Esophagus (tissue), 2 donors: Measurements from ENCODE around the gene DVL3. TPM values are rescaled to one million over a fixed set of nuclear protein-coding genes. Genes with fewer than 3 reads are reported as not detected.

Source experiments
- H3K27ac ChIP-seq, 2 donors: one replicate each; pipeline ENCODE4 v1.5.1; 2013; ENCODE audit warnings: low read depth in 2 of 2, mild to moderate bottlenecking in 2 of 2, inconsistent platforms in 1 of 2, low read length in 1 of 2, moderate library complexity in 1 of 2
- H3K27me3 ChIP-seq, 2 donors: one replicate each; pipeline ENCODE4 v1.6.1; 2013; ENCODE audit warnings: low read length in 2 of 2, control low read depth in 1 of 2, mild to moderate bottlenecking in 1 of 2; ENCODE audit not compliant: insufficient read depth in 2 of 2, control insufficient read depth in 1 of 2
- H3K36me3 ChIP-seq, 2 donors: one replicate each; pipeline ENCODE4 v1.6.1; 2013; ENCODE audit warnings: low read length in 1 of 2; ENCODE audit not compliant: control insufficient read depth in 2 of 2, insufficient read depth in 2 of 2
- H3K4me1 ChIP-seq, 2 donors: one replicate each; pipeline ENCODE4 v1.6.1; 2013; ENCODE audit warnings: low read length in 1 of 2; ENCODE audit not compliant: control insufficient read depth in 2 of 2, insufficient read depth in 2 of 2
- H3K4me3 ChIP-seq, 2 donors: one replicate each; pipeline ENCODE4 v1.5.1; 2013; ENCODE audit warnings: low read length in 2 of 2, mild to moderate bottlenecking in 2 of 2, low read depth in 1 of 2, moderate library complexity in 1 of 2
- H3K9me3 ChIP-seq, 2 donors: one replicate each; pipeline ENCODE4 v1.6.1; 2013; ENCODE audit warnings: mild to moderate bottlenecking in 2 of 2, low read depth in 1 of 2, low read length in 1 of 2, moderate library complexity in 1 of 2; ENCODE audit not compliant: control insufficient read depth in 2 of 2, insufficient read depth in 1 of 2
- WGBS, 2 donors: extraction: QIAGEN DNeasy Blood & Tissue Kit; methylation state at CpG; one replicate each; pipeline ENCODE4 v1.1.7; 2013; 5-methylcytosine and 5-hydroxymethylcytosine counted together
- polyA plus RNA-seq, 2 donors: library from polyadenylated mRNA; stranded (reverse); fragments of 200-250 nt; gene quantifications; one replicate each; pipeline ENCODE4 v1.2.3, GENCODE V29; 2013
- donor health status: healthy with polysubstance abuse.
- donor health status: Bipolar disorder and iron deficiency.

The DVL3 gene
- polyA plus RNA-seq, 2 donors: 27.2 to 31.6 TPM

DNA sequence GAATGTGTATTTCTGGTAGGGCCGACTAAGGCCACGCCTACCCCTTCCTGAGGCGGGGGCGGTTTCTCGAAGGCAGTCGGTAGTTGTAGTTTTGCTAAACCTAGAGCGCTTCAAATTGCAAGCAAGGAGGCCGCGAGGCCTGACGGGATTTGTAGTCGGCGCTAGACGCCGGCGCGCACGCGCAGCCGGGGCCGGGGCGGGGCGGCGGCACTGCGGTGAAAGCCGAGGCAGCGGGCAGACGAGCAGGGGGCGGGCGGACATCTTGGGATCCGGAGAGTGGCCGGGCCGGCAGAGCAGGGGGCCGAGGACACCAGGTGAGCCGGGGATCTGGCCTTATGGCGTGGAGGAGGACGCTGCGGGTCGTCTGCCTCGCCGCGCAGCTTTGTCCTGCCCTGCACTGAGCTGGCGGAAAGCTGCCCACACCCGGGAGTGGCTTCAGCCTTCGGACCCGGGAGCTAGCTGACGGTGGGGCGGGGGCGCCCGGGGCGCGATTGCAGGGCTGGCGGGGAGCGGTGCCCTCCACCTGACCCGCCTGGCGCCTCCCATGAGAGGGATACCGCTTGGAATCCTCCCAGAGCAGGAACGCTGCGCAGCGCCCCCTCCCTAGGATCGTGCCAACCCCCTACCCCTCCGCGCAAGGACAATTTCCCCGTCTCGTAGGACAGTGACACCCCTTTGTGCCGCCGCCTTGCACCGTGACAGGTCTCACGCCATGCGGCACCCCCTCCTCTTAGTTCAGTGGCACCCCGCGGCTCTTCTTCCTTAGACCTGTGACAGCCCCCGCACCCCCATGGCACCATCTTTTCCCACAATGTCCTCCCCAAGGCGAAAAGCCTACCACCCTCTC, 19.7 kb downstream of the DVL3 start, which contains the start of gene AP2M1:
Gene AP2M1, plus strand, starts transcription at position 210 of the 847 bp plus-strand sequence. CDS start 2,139 bp downstream, outside the sequence.
- peaks cover 6 to 19% of the 10 kb centered on the region in 2 donors for H3K4me1 ChIP-seq
- no peaks in the 10 kb centered on the region for H3K27me3 ChIP-seq
- 0% methylated on average over 59 to 73 of the region's 73 CpGs for WGBS, 2 donors
- peak within 1 kb of the TSS; percentile 91 to 97 for H3K4me3 ChIP-seq
- no peaks in the 10 kb centered on the region for H3K9me3 ChIP-seq
- H3K27ac ChIP-seq: peak within 1 kb of the TSS; percentile 84 to 95
- peaks cover 3 to 35% of the 10 kb centered on the region in 2 donors for H3K36me3 ChIP-seq

GRCh38 chr3:184175506-184175905, 20.3 kb downstream of the DVL3 start:
- no peaks in the 10 kb centered on the region for H3K27me3 ChIP-seq
- no peaks in the 10 kb centered on the region for H3K9me3 ChIP-seq
- peak overlapping the region; percentile 91 to 97 for H3K4me3 ChIP-seq
- H3K27ac ChIP-seq: peak overlapping the region; percentile 84 to 95
- WGBS, 2 donors: 19 to 20% methylated on average over 8 of the region's 8 CpGs
- peaks cover 9 to 37% of the 10 kb centered on the region in 2 donors for H3K36me3 ChIP-seq
- H3K4me1 ChIP-seq: peaks cover 6 to 19% of the 10 kb centered on the region in 2 donors

GRCh38 chr3:184175981-184176376, 20.8 kb downstream of the DVL3 start:
- Histone ChIP-seq H3K9me3 (no peaks in the 10 kb centered on the region), H3K36me3 (peaks cover 14 to 39% of the 10 kb centered on the region in 2 donors), H3K27me3 (no peaks in the 10 kb centered on the region), H3K4me1 (peaks cover 6 to 19% of the 10 kb centered on the region in 2 donors), H3K27ac (peak overlapping the region; percentile 38 to 72), H3K4me3 (peak overlapping the region; percentile 3 to 97)
- 25 to 28% methylated on average over 3 of the region's 3 CpGs for WGBS, 2 donors

DNA sequence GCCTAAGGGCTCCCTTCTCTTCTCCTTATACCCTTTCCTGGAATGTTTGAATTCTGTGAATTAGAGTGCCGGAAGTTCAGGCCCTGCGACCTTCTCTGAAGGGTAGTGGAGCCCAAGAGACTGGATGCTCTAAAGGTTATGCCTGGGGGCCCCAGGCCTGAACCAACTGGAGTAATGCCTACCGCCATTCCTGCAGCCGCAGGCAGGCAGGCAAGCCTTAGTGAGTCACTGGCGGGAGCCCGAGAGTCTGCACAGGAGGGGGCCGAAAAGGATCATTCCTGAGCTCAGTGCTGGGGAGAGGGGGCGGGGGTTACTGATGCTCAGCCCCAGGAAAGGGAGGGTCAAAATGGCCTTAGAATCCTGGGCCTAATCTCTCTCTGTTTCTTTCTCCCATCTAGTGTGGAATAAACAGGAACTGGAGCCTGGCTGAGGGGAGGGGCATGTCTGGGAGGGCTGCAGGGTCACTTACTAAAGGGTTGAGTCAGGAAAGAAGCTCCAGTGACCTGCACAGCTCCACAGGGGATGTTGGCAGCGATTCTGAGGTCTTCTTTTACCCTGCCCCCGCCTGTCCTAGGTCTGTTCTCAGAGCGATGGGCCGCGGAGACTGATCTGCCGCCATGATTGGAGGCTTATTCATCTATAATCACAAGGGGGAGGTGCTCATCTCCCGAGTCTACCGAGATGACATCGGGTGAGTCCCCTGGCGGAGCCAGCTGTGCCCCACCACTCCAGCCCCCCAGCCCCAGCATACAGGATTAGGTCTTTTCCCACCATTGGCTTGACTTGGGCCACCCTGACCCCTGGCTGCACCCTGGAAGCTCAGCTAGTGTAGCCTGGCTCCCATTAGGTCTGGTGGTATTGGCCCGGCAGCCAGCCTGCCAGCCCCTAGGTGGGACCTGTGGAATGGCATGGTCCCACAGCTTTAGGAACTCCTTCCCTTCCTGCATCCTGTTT, 21.5 kb downstream of the DVL3 start:
- Histone ChIP-seq H3K36me3 (peaks cover 20 to 44% of the 10 kb centered on the region in 2 donors), H3K27me3 (no peaks in the 10 kb centered on the region), H3K4me1 (peaks cover 6 to 16% of the 10 kb centered on the region in 2 donors), H3K27ac (peak overlapping the region; percentile 38 to 72), H3K9me3 (no peaks in the 10 kb centered on the region), H3K4me3 (peak overlapping the region; percentile 3 to 97)
- 31 to 43% methylated on average over 19 of the region's 19 CpGs for WGBS, 2 donors

DNA sequence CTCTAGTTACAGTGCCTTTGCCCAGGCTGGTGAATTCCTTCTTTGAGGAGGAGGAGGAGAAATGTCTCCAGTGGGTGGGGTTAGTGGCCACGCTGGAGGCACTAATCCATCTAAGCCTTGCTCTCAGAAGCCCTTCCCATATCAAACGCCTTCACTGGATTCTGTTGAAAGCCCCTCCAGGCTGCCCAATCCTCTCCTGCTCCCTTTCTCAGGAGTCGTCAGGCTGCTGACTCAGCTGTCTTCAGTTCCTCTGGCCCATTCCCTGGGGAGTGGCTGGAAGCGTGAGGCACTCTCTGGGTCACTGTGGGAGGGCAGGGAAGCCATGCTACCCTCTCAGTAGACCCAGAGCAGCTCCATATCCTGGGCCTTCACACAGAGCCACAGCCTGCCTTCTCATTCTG, 22.2 kb downstream of the DVL3 start:
- no peaks in the 10 kb centered on the region for H3K9me3 ChIP-seq
- no peak overlapping the region for H3K4me3 ChIP-seq
- peaks cover 6 to 16% of the 10 kb centered on the region in 2 donors for H3K4me1 ChIP-seq
- WGBS, 2 donors: 27 to 32% methylated on average over 4 of the region's 4 CpGs
- H3K27ac ChIP-seq: peak overlapping the region; percentile 38 to 72
- H3K36me3 ChIP-seq: peaks cover 26 to 46% of the 10 kb centered on the region in 2 donors
- no peaks in the 10 kb centered on the region for H3K27me3 ChIP-seq

DNA sequence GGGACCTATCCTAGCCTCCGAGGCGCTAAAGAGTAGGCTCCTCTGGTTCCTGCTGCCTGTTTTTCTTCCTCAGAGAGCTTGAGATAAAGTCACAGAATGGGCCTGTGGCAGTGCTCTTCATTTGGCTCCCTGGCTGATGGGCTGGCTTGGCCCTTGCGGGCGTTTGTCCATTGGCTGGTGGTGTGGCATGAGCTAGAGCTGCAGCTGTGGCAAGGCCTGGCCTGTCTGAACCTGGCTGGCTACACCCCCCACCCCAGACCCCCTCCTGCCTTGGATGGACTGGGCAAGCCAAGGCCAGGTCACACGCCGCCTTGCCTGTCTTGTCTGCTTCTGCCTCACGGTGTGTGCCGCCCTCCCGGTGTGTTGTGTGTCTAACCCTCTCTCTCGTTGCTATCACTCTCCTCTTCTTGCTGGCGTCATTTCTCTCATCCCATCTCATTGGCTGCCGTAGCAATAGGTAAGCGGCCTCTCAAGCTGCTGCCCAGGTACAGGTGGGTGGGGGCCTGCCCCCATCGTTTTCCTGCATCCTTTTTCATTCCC, 22.7 kb downstream of the DVL3 start:
- no peak overlapping the region for H3K27ac ChIP-seq
- H3K36me3 ChIP-seq: peaks cover 30 to 51% of the 10 kb centered on the region in 2 donors
- WGBS, 2 donors: 90 to 93% methylated on average over 14 of the region's 14 CpGs
- H3K4me1 ChIP-seq: peaks cover 6 to 16% of the 10 kb centered on the region in 2 donors
- no peak overlapping the region for H3K4me3 ChIP-seq
- H3K27me3 ChIP-seq: no peaks in the 10 kb centered on the region
- H3K9me3 ChIP-seq: no peaks in the 10 kb centered on the region

DNA sequence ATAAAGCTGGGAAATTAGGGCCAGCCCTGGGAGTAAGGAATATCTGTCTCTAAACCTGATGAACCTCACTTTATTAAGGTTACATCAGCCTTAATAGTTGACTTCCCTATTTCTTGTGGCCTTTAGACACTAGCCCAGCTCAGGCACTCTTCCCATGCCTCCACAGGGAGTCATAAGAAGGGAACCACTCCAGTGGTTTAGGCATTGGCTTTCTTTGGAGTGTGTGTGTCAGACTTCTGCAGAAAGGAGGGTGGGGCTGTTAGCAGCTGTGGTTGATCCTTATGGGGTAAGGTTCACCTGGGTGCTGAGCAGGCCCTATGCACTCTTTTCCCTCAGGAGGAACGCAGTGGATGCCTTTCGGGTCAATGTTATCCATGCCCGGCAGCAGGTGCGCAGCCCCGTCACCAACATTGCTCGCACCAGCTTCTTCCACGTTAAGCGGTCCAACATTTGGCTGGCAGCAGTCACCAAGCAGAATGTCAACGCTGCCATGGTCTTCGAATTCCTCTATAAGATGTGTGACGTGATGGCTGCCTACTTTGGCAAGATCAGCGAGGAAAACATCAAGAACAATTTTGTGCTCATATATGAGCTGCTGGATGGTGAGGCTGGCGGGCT, 23.5 kb downstream of the DVL3 start:
- H3K4me3 ChIP-seq: no peak overlapping the region
- peaks cover 36 to 56% of the 10 kb centered on the region in 2 donors for H3K36me3 ChIP-seq
- 86 to 95% methylated on average over 13 of the region's 13 CpGs for WGBS, 2 donors
- H3K4me1 ChIP-seq: peaks cover 6 to 16% of the 10 kb centered on the region in 2 donors
- H3K27me3 ChIP-seq: no peaks in the 10 kb centered on the region
- H3K9me3 ChIP-seq: no peaks in the 10 kb centered on the region
- no peak overlapping the region for H3K27ac ChIP-seq

DNA sequence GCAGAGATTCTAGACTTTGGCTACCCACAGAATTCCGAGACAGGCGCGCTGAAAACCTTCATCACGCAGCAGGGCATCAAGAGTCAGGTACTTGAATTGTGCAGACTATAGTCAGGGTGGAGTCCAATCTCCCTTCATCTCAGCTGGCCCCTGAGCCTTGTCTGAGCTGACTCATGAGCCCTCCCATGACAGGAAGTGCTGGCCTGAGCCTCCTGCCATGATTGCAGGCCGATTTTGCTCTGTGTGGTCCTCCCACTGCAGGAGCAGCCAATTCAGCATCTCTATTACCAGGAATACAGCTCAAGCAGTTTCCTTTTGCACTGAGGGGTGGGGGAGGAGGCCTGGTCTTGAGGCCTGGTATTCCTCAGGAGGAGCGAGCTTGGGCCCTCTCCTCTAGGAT, 25.0 kb downstream of the DVL3 start:
- 91 to 92% methylated on average over 6 of the region's 6 CpGs for WGBS, 2 donors
- Histone ChIP-seq H3K36me3 (peaks cover 40 to 62% of the 10 kb centered on the region in 2 donors), H3K4me3 (no peak overlapping the region), H3K9me3 (no peaks in the 10 kb centered on the region), H3K4me1 (peaks cover 6 to 16% of the 10 kb centered on the region in 2 donors), H3K27me3 (no peaks in the 10 kb centered on the region), H3K27ac (no peak overlapping the region)

DNA sequence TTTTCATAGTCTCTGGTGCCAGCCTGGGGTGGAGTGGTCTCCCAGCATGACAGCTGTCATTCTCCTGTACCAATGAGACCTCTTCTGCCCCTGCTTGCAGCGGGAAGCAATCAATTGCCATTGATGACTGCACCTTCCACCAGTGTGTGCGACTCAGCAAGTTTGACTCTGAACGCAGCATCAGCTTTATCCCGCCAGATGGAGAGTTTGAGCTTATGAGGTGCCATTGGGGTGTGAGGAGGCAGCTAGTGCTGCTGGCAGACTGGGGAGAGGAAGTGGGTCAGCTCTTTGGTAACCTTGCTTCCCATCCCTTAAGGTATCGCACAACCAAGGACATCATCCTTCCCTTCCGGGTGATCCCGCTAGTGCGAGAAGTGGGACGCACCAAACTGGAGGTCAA, 26.4 kb downstream of the DVL3 start:
- H3K4me1 ChIP-seq: peaks cover 6 to 17% of the 10 kb centered on the region in 2 donors
- no peaks in the 10 kb centered on the region for H3K27me3 ChIP-seq
- WGBS, 2 donors: 94 to 95% methylated on average over 9 of the region's 9 CpGs
- no peak overlapping the region for H3K27ac ChIP-seq
- H3K4me3 ChIP-seq: no peak overlapping the region
- H3K36me3 ChIP-seq: peaks cover 40 to 62% of the 10 kb centered on the region in 2 donors
- no peaks in the 10 kb centered on the region for H3K9me3 ChIP-seq
